GM12878 (cell line): ENCODE results near the gene CWC27. TPM values are rescaled to one million over a fixed set of nuclear protein-coding genes. Genes with fewer than 3 reads are reported as not detected.
A peak's percentile ranks its signal among the peaks of the same experiment; 100 is the strongest.

Experiments used
- ATF7 ChIP-seq: fragments of 450-650 bp; IDR thresholded peaks from 2 replicates; pipeline ENCODE4 v1.6.1; 2016; ENCODE audit warnings: low read depth, mild to moderate bottlenecking
- GATAD2B ChIP-seq: fragments of 450-650 bp; conservative IDR thresholded peaks from 2 replicates; pipeline ENCODE4 v1.6.1; 2017; ENCODE audit warnings: low read depth, mild to moderate bottlenecking, moderate library complexity
- HDGF ChIP-seq: fragments of 450-650 bp; IDR thresholded peaks from 2 replicates; pipeline ENCODE4 v1.6.1; 2016; ENCODE audit warnings: antibody characterized with exemption
- KDM1A ChIP-seq: fragments of 200-600 bp; sonication (generic); IDR thresholded peaks from 2 replicates; pipeline ENCODE4 v1.6.1; 2016; ENCODE audit warnings: borderline replicate concordance
- MEF2B ChIP-seq: fragments of 450-650 bp; IDR thresholded peaks from 2 replicates; pipeline ENCODE4 v1.6.1; 2018; ENCODE audit warnings: mild to moderate bottlenecking, moderate library complexity; ENCODE audit not compliant: partially characterized antibody, poor library complexity, severe bottlenecking
- NFXL1 ChIP-seq: fragments of 450-650 bp; IDR thresholded peaks from 2 replicates; pipeline ENCODE4 v1.6.1; 2017; ENCODE audit warnings: antibody characterized with exemption, mild to moderate bottlenecking, borderline replicate concordance
- SMAD1 ChIP-seq: fragments of 450-650 bp; IDR thresholded peaks from 2 replicates; pipeline ENCODE4 v1.6.1; 2018; ENCODE audit warnings: mild to moderate bottlenecking, low read depth; ENCODE audit not compliant: partially characterized antibody
- SMAD5 ChIP-seq: IDR thresholded peaks from 2 replicates; pipeline ENCODE4 v1.6.1; 2016; ENCODE audit warnings: antibody characterized with exemption, low read depth
- ZNF207 ChIP-seq: fragments of 450-650 bp; IDR thresholded peaks from 2 replicates; pipeline ENCODE4 v1.6.1; 2014; ENCODE audit warnings: antibody characterized with exemption, mild to moderate bottlenecking, borderline replicate concordance
- ZNF274 ChIP-seq: IDR thresholded peaks from one replicate; pipeline ENCODE4 v1.8.0; 2011; ENCODE audit not compliant: insufficient read length, insufficient read depth
- polyA plus RNA-seq, 11 experiments: library from polyadenylated mRNA; depleted of rRNA in 4 of 11; unstranded in 6 of 11; stranded (reverse) in 5 of 11; fragments of >200 nt; fragmentation: Nextera tagmentation in 4 of 11; fragmentation: Illumina TruSeq in 1 of 11; extraction: Ambion mirVana in 4 of 11; extraction: Trizol in 1 of 11; gene quantifications; 1 replicate in 1 of 11; 2 replicates in 10 of 11; pipeline versions ENCODE4 v1.2.1 to v1.2.3, GENCODE V29; 2011 to 2016; ENCODE audit warnings: inconsistent platforms in 2 of 11, missing spikeins in 2 of 11, low read depth in 1 of 11
- total RNA-seq, 4 experiments: library from RNA; depleted of rRNA in 3 of 4; stranded (reverse); fragments of >200 nt in 3 of 4; fragmentation: Illumina TruSeq in 1 of 4; extraction: Trizol in 1 of 4; gene quantifications; 2 replicates each; pipeline versions ENCODE4 v1.2.1 to v1.2.3, GENCODE V29; 2013 to 2021
- TF ChIP-seq, protein P1 (sequence below): IDR thresholded peaks from 2 replicates; pipeline ENCODE4 v1.6.1; 2011; ENCODE audit warnings: mild to moderate bottlenecking, low read depth, low read length, moderate library complexity; ENCODE audit not compliant: insufficient replicate concordance
- TF ChIP-seq, protein P2 (sequence below): fragments of 450-650 bp; IDR thresholded peaks from 2 replicates; pipeline ENCODE4 v1.6.1; 2017; ENCODE audit warnings: mild to moderate bottlenecking, moderate library complexity
- TF ChIP-seq, protein P3 (sequence below): fragments of 450-650 bp; IDR thresholded peaks from 2 replicates; pipeline ENCODE4 v1.6.1; 2016; ENCODE audit warnings: mild to moderate bottlenecking
- TF ChIP-seq, protein P4 (sequence below): fragments of 150-350 bp; IDR thresholded peaks from 2 replicates; pipeline ENCODE4 v1.6.1; 2014; ENCODE audit warnings: mild to moderate bottlenecking, low read depth, low read length
- TF ChIP-seq, protein P5 (sequence below): fragments of 450-650 bp; IDR thresholded peaks from 2 replicates; pipeline ENCODE4 v1.6.1; 2017; ENCODE audit warnings: mild to moderate bottlenecking, moderate library complexity

CWC27 gene
- total and polyA plus RNA-seq, 10 of the 15 experiments (the other 5 are each of a cell fraction or from before 2014, with no cell fraction given), result 21.7 to 61.9 (median 47.0) TPM

DNA sequence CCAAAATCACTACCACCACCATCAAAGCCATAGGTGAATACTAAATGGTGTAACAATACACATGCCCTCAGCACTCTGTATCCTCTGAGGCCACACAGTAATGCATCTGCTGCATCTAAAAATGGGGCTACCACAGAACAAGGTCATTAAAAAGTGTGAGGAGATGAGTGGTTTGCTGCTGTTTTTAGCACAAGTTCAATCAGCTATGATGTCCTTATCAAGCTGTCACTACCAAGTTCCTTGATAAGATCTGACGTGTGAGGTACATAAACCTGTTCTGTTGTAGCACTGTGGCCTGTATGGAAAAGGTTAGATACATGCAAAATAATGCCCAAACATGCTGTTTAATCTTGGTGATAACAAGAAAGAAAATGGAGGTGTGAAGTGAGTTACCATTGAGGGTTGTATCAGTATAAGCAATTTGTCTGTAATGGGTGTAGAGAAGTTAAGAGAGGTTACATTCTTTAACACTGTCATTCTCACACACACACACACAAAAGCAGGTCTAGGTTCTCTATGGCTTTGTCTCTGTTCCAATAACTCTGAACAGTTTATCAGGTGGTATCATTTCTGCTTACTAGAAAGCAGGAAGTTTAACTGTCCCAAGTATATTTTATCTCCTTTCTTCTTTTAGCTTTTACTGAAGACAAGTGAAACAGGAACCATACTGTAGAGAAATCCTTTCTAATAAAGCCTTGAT lies 252.9 kb downstream of the CWC27 start (continued):
- TF ChIP-seq, protein P1, sequence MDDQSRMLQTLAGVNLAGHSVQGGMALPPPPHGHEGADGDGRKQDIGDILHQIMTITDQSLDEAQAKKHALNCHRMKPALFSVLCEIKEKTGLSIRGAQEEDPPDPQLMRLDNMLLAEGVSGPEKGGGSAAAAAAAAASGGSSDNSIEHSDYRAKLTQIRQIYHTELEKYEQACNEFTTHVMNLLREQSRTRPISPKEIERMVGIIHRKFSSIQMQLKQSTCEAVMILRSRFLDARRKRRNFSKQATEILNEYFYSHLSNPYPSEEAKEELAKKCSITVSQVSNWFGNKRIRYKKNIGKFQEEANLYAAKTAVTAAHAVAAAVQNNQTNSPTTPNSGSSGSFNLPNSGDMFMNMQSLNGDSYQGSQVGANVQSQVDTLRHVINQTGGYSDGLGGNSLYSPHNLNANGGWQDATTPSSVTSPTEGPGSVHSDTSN, result no peak
- TF ChIP-seq ZNF274, result no peak
- TF ChIP-seq ATF7, result peak; percentile 62; the same call in 1 of the 2 replicates
- TF ChIP-seq, protein P2, sequence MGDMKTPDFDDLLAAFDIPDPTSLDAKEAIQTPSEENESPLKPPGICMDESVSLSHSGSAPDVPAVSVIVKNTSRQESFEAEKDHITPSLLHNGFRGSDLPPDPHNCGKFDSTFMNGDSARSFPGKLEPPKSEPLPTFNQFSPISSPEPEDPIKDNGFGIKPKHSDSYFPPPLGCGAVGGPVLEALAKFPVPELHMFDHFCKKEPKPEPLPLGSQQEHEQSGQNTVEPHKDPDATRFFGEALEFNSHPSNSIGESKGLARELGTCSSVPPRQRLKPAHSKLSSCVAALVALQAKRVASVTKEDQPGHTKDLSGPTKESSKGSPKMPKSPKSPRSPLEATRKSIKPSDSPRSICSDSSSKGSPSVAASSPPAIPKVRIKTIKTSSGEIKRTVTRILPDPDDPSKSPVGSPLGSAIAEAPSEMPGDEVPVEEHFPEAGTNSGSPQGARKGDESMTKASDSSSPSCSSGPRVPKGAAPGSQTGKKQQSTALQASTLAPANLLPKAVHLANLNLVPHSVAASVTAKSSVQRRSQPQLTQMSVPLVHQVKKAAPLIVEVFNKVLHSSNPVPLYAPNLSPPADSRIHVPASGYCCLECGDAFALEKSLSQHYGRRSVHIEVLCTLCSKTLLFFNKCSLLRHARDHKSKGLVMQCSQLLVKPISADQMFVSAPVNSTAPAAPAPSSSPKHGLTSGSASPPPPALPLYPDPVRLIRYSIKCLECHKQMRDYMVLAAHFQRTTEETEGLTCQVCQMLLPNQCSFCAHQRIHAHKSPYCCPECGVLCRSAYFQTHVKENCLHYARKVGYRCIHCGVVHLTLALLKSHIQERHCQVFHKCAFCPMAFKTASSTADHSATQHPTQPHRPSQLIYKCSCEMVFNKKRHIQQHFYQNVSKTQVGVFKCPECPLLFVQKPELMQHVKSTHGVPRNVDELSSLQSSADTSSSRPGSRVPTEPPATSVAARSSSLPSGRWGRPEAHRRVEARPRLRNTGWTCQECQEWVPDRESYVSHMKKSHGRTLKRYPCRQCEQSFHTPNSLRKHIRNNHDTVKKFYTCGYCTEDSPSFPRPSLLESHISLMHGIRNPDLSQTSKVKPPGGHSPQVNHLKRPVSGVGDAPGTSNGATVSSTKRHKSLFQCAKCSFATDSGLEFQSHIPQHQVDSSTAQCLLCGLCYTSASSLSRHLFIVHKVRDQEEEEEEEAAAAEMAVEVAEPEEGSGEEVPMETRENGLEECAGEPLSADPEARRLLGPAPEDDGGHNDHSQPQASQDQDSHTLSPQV, result no peak
- TF ChIP-seq MEF2B, result peak; percentile 91
- no peak for TF ChIP-seq SMAD5
- no peak for TF ChIP-seq SMAD1
- TF ChIP-seq, protein P3, sequence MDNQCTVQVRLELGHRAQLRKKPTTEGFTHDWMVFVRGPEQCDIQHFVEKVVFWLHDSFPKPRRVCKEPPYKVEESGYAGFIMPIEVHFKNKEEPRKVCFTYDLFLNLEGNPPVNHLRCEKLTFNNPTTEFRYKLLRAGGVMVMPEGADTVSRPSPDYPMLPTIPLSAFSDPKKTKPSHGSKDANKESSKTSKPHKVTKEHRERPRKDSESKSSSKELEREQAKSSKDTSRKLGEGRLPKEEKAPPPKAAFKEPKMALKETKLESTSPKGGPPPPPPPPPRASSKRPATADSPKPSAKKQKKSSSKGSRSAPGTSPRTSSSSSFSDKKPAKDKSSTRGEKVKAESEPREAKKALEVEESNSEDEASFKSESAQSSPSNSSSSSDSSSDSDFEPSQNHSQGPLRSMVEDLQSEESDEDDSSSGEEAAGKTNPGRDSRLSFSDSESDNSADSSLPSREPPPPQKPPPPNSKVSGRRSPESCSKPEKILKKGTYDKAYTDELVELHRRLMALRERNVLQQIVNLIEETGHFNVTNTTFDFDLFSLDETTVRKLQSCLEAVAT, result no peak
- no peak for TF ChIP-seq GATAD2B
- TF ChIP-seq, protein P4, sequence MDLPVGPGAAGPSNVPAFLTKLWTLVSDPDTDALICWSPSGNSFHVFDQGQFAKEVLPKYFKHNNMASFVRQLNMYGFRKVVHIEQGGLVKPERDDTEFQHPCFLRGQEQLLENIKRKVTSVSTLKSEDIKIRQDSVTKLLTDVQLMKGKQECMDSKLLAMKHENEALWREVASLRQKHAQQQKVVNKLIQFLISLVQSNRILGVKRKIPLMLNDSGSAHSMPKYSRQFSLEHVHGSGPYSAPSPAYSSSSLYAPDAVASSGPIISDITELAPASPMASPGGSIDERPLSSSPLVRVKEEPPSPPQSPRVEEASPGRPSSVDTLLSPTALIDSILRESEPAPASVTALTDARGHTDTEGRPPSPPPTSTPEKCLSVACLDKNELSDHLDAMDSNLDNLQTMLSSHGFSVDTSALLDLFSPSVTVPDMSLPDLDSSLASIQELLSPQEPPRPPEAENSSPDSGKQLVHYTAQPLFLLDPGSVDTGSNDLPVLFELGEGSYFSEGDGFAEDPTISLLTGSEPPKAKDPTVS, result no peak
- TF ChIP-seq KDM1A, result no peak
- no peak for TF ChIP-seq NFXL1
- TF ChIP-seq ZNF207, result no peak
- no peak for TF ChIP-seq HDGF
- TF ChIP-seq, protein P5, sequence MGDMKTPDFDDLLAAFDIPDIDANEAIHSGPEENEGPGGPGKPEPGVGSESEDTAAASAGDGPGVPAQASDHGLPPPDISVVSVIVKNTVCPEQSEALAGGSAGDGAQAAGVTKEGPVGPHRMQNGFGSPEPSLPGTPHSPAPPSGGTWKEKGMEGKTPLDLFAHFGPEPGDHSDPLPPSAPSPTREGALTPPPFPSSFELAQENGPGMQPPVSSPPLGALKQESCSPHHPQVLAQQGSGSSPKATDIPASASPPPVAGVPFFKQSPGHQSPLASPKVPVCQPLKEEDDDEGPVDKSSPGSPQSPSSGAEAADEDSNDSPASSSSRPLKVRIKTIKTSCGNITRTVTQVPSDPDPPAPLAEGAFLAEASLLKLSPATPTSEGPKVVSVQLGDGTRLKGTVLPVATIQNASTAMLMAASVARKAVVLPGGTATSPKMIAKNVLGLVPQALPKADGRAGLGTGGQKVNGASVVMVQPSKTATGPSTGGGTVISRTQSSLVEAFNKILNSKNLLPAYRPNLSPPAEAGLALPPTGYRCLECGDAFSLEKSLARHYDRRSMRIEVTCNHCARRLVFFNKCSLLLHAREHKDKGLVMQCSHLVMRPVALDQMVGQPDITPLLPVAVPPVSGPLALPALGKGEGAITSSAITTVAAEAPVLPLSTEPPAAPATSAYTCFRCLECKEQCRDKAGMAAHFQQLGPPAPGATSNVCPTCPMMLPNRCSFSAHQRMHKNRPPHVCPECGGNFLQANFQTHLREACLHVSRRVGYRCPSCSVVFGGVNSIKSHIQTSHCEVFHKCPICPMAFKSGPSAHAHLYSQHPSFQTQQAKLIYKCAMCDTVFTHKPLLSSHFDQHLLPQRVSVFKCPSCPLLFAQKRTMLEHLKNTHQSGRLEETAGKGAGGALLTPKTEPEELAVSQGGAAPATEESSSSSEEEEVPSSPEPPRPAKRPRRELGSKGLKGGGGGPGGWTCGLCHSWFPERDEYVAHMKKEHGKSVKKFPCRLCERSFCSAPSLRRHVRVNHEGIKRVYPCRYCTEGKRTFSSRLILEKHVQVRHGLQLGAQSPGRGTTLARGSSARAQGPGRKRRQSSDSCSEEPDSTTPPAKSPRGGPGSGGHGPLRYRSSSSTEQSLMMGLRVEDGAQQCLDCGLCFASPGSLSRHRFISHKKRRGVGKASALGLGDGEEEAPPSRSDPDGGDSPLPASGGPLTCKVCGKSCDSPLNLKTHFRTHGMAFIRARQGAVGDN, result no peak; the same call in 1 of the 2 replicates
